Peyer's patch (tissue), 4 donors: ENCODE measurements around the gene UBE3C.

Source experiments
- POLR2A ChIP-seq, 2 donors: fragments of 450-650 bp; IDR thresholded peaks; one replicate each; pipeline ENCODE4 v1.5.1; 2017; ENCODE audit warnings: antibody characterized with exemption in 2 of 2, mild to moderate bottlenecking in 2 of 2, moderate library complexity in 2 of 2
- TF ChIP-seq, protein P1 (sequence below), 6 experiments: fragments of 450-650 bp in 4 of 6; fragments of 200-600 bp in 2 of 6; sonication (generic) in 1 of 6; IDR thresholded peaks; one replicate each; pipeline ENCODE4 v1.5.1; 2017 to 2019; ENCODE audit warnings: antibody characterized with exemption in 6 of 6, mild to moderate bottlenecking in 3 of 6, moderate library complexity in 1 of 6

- TF ChIP-seq, protein P1, sequence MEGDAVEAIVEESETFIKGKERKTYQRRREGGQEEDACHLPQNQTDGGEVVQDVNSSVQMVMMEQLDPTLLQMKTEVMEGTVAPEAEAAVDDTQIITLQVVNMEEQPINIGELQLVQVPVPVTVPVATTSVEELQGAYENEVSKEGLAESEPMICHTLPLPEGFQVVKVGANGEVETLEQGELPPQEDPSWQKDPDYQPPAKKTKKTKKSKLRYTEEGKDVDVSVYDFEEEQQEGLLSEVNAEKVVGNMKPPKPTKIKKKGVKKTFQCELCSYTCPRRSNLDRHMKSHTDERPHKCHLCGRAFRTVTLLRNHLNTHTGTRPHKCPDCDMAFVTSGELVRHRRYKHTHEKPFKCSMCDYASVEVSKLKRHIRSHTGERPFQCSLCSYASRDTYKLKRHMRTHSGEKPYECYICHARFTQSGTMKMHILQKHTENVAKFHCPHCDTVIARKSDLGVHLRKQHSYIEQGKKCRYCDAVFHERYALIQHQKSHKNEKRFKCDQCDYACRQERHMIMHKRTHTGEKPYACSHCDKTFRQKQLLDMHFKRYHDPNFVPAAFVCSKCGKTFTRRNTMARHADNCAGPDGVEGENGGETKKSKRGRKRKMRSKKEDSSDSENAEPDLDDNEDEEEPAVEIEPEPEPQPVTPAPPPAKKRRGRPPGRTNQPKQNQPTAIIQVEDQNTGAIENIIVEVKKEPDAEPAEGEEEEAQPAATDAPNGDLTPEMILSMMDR (IDR thresholded peaks at IDR 0.05), result no peak
- no peak for TF ChIP-seq POLR2A (IDR thresholded peaks at IDR 0.05)
These were observed 153.5 kb downstream of the UBE3C start for GRCh38 chr7:157292258-157292657.
